ENCODE data around the gene PCNX1. TPM values are rescaled to one million over a fixed set of nuclear protein-coding genes. Genes with fewer than 3 reads are reported as not detected.

Gene PCNX1
- total and polyA plus RNA-seq, 9 of the 15 experiments (the other 6 are each of a cell fraction or from before 2014, with no cell fraction given): 0.30 to 4.5 (median 2.3) TPM

GRCh38 chr14:70857496-70857890 lies 49.8 kb upstream of the PCNX1 start:
- intact Hi-C loops (cut with micrococcal nuclease) (no loop called here), in situ Hi-C loops (cut with MboI) (no loop called here)
- TF ChIP-seq KDM4B (IDR thresholded peaks at IDR 0.05; ENCODE audit: borderline replicate concordance in 2 of 2, low read depth in 1 of 2) (no peak), TBL1XR1 (IDR thresholded peaks at IDR 0.05; ENCODE audit: low read length in 2 of 2) (no peak), JUNB (CRISPR knock-in tag; conservative IDR thresholded peaks at IDR 0.05) (no peak), NFIC (IDR thresholded peaks at IDR 0.05) (no peak), NR2C2 (CRISPR knock-in tag; IDR thresholded peaks at IDR 0.05) (no peak), NR2C2 (tag; IDR thresholded peaks at IDR 0.05) (no peak), HCFC1 (IDR thresholded peaks at IDR 0.05; ENCODE audit: low read depth, low read length) (no peak), ZKSCAN3 (CRISPR knock-in tag; IDR thresholded peaks at IDR 0.05) (no peak), ZKSCAN8 (CRISPR knock-in tag; IDR thresholded peaks at IDR 0.05) (no peak), TEAD4 (IDR thresholded peaks at IDR 0.05; ENCODE audit: low read length) (no peak), TEAD4 (CRISPR knock-in tag; IDR thresholded peaks at IDR 0.05; ENCODE audit: borderline replicate concordance) (no peak), RB1 (IDR thresholded peaks at IDR 0.05; ENCODE audit: low read depth) (no peak), ZEB2 (IDR thresholded peaks at IDR 0.05) (no peak), SMARCB1 (IDR thresholded peaks at IDR 0.05; ENCODE audit: insufficient read length, low read depth) (no peak), ZNF780A (CRISPR knock-in tag; IDR thresholded peaks at IDR 0.05) (no peak)
- FAIRE-seq: no peak
- DNase-seq (ENCODE audit: extremely low read depth in 1 of 4, low spot score in 3 of 4): no peak
- CTCF ChIA-PET (ENCODE audit: low intra/inter-chr PET ratio): no interaction called here
- Histone ChIP-seq H3K4me3 (no peak overlapping the region), H3K4me1 (replicated peaks in 1 of 2; ENCODE audit: control insufficient read depth in 2 of 2, insufficient read depth in 2 of 2, low read length in 2 of 2) (no peaks in the 10 kb centered on the region), H3K27me3 (ENCODE audit: control insufficient read depth in 2 of 2, insufficient read depth in 2 of 2, low read length in 2 of 2) (no peaks in the 10 kb centered on the region), H4K20me1 (replicated peaks; ENCODE audit: control insufficient read depth, insufficient read depth, low read length) (no peaks in the 10 kb centered on the region), H3K9me1 (ENCODE audit: control insufficient read depth, insufficient read depth, low read length) (no peaks in the 10 kb centered on the region), H3K27ac (ENCODE audit: extremely low read depth, low read depth, low read length) (no peak overlapping the region), H2AFZ (ENCODE audit: low read depth, low read length) (no peak overlapping the region), H3K4me2 (ENCODE audit: insufficient read depth, low read length) (no peak overlapping the region), H3K36me3 (ENCODE audit: control insufficient read depth, insufficient read depth, low read length) (no peaks in the 10 kb centered on the region), H3K9me3 (replicated peaks; ENCODE audit: control insufficient read depth, insufficient read depth, low read depth, low read length) (no peaks in the 10 kb centered on the region), H3K9ac (ENCODE audit: insufficient read depth in 1 of 2, low read depth in 2 of 2, low read length in 2 of 2) (no peak overlapping the region), H3K79me2 (ENCODE audit: control insufficient read depth, insufficient read depth, low read length) (no peaks in the 10 kb centered on the region)
- ATAC-seq: no peak
- POLR2A ChIA-PET: no interaction called here
- BruUV-seq (replicated peaks): no TSS peak
- 0% methylated on average over 2 of the region's 2 CpGs for WGBS (ENCODE audit: insufficient coverage, low coverage, missing lambda C conversion rate)
